ENCODE results near the gene OSBP2.

GRCh38 chr22:30753701-30754100 is 59.0 kb downstream of the OSBP2 start:
- TF ChIP-seq CTCF (conservative IDR thresholded peaks at IDR 0.05; ENCODE audit: low read depth, low read length) (no peak), EZH2 (IDR thresholded peaks at IDR 0.05; ENCODE audit: low read length, unreplicated experiment) (no peak), EZH2phosphoT487 (IDR thresholded peaks at IDR 0.05; ENCODE audit: borderline replicate concordance, low read length) (no peak)

All from PC-3 (cell line).